ENCODE results near the gene OLFM2. TPM values are rescaled to one million over a fixed set of nuclear protein-coding genes. Genes with fewer than 3 reads are reported as not detected.

OLFM2 gene
- total RNA-seq, 1 donor from 2014 or later = 7.3 TPM

GRCh38 chr19:9842834-9843625 is 93.3 kb downstream of the OLFM2 start:
- no peak for DNase-seq (ENCODE audit: low read depth, low spot score)
- no peak for TF ChIP-seq CTCF (conservative IDR thresholded peaks at IDR 0.05)
- H3K9me3 Mint-ChIP-seq = no peaks in the 10 kb centered on the region
- H3K27me3 Mint-ChIP-seq (ENCODE audit: low read depth) = no peaks in the 10 kb centered on the region
- H3K36me3 Mint-ChIP-seq (ENCODE audit: low read depth) = peaks cover 15% of the 10 kb centered on the region
- no peaks in the 10 kb centered on the region for H3K4me1 Mint-ChIP-seq
- H3K4me3 Mint-ChIP-seq = no peak overlapping the region
- no peak overlapping the region for H3K27ac Mint-ChIP-seq (ENCODE audit: unreplicated experiment)

GRCh38 chr19:9839415-9839814 is 96.9 kb downstream of the OLFM2 start:
- no peak for DNase-seq (ENCODE audit: low read depth, low spot score)
- Mint-ChIP-seq H3K9me3 (no peaks in the 10 kb centered on the region), H3K4me1 (peaks cover 19% of the 10 kb centered on the region), H3K36me3 (ENCODE audit: low read depth) (peaks cover 15% of the 10 kb centered on the region), H3K4me3 (peak overlapping the region; percentile 72), H3K27ac (ENCODE audit: unreplicated experiment) (no peak overlapping the region), H3K27me3 (ENCODE audit: low read depth) (peaks cover 3% of the 10 kb centered on the region)
- TF ChIP-seq CTCF (conservative IDR thresholded peaks at IDR 0.05) = no peak

- no peaks in the 10 kb centered on the region for H3K9me3 Mint-ChIP-seq
- no peak overlapping the region for H3K27ac Mint-ChIP-seq (ENCODE audit: unreplicated experiment)
- no peak for TF ChIP-seq CTCF (conservative IDR thresholded peaks at IDR 0.05)
- peaks cover 23% of the 10 kb centered on the region for H3K4me1 Mint-ChIP-seq
- H3K27me3 Mint-ChIP-seq (ENCODE audit: low read depth) = peaks cover 3% of the 10 kb centered on the region
- peaks cover 13% of the 10 kb centered on the region for H3K36me3 Mint-ChIP-seq (ENCODE audit: low read depth)
- peak overlapping the region; percentile 73 for H3K4me3 Mint-ChIP-seq
- no peak for DNase-seq (ENCODE audit: low read depth, low spot score)
Measured at GRCh38 chr19:9838324-9838723, 98.0 kb downstream of the OLFM2 start.

GRCh38 chr19:9836021-9836420 is 100.3 kb downstream of the OLFM2 start:
- Mint-ChIP-seq H3K4me3 (peak overlapping the region; percentile 95), H3K27me3 (ENCODE audit: low read depth) (peaks cover 3% of the 10 kb centered on the region), H3K4me1 (peaks cover 23% of the 10 kb centered on the region), H3K27ac (ENCODE audit: unreplicated experiment) (peak overlapping the region; percentile 69), H3K36me3 (ENCODE audit: low read depth) (peaks cover 3% of the 10 kb centered on the region), H3K9me3 (no peaks in the 10 kb centered on the region)
- TF ChIP-seq CTCF (conservative IDR thresholded peaks at IDR 0.05) = no peak
- no peak for DNase-seq (ENCODE audit: low read depth, low spot score)

GRCh38 chr19:9835507-9835949 is 100.8 kb downstream of the OLFM2 start:
- peaks cover 3% of the 10 kb centered on the region for H3K36me3 Mint-ChIP-seq (ENCODE audit: low read depth)

More at GRCh38 chr19:9835507-9835949, 100.8 kb downstream of the OLFM2 start:
- no peaks in the 10 kb centered on the region for H3K9me3 Mint-ChIP-seq
- peak overlapping the region; percentile 69 for H3K27ac Mint-ChIP-seq (ENCODE audit: unreplicated experiment)
- no peak for DNase-seq (ENCODE audit: low read depth, low spot score)
- H3K4me1 Mint-ChIP-seq = peaks cover 23% of the 10 kb centered on the region
- H3K4me3 Mint-ChIP-seq = peak overlapping the region; percentile 95
- TF ChIP-seq CTCF (conservative IDR thresholded peaks at IDR 0.05) = no peak
- H3K27me3 Mint-ChIP-seq (ENCODE audit: low read depth) = peaks cover 3% of the 10 kb centered on the region

All from neural crest cell (in vitro differentiated cells).